Endothelial cell of umbilical vein (primary cell): ENCODE measurements around the gene M1AP. TPM values are rescaled to one million over a fixed set of nuclear protein-coding genes. Genes with fewer than 3 reads are reported as not detected.

ENCODE experiments used
- BruUV-seq: library from RNA; stranded (reverse); fragments of 400-500 nt; replicated peaks from 2 replicates; lab custom pipeline; 2021; lab: Mats Ljungman, UMichigan
- CTCF ChIA-PET: fragments of 300-600, 350-600 bp; sonication (Branson Sonifier 250); formaldehyde crosslinking; loops from one replicate; lab custom pipeline; 2021; ENCODE audit warnings: antibody characterized with exemption, inconsistent platforms; lab: Charles Lee
- POLR2A ChIA-PET: fragments of 300-600, 350-600 bp; sonication (Branson Sonifier 250); formaldehyde crosslinking; loops from one replicate; lab custom pipeline; 2021; ENCODE audit warnings: antibody characterized with exemption, inconsistent platforms; lab: Charles Lee
- DNase-seq: peaks from one replicate; pipeline ENCODE4 v3.0.0-alpha.2; 2011; ENCODE audit warnings: low read depth, low spot score
- FAIRE-seq: peaks from 2 replicates; lab custom pipeline; 2011; peaks lifted over from hg19 to GRCh38; lab: Jason Lieb, UNC
- H2AFZ ChIP-seq: 2 replicates; pipeline ENCODE4 v1.6.0; 2012; ENCODE audit warnings: low read depth, low read length, control low read depth, inconsistent platforms
- H3K27ac ChIP-seq: 2 replicates; pipeline ENCODE4 v1.5.1; 2011; ENCODE audit warnings: low read depth, mild to moderate bottlenecking, control low read depth, low read length, moderate library complexity; ENCODE audit not compliant: insufficient read depth
- H3K27me3 ChIP-seq, 2 experiments: 2 replicates each; pipeline versions ENCODE4 v1.6.0 to v1.6.1; 2011; ENCODE audit warnings: low read length in 2 of 2, mixed read lengths in 1 of 2; ENCODE audit not compliant: control insufficient read depth in 2 of 2, insufficient read depth in 2 of 2
- H3K36me3 ChIP-seq, 2 experiments: 2 replicates in 1 of 2; 3 replicates in 1 of 2; pipeline ENCODE4 v1.5.1; 2011; ENCODE audit warnings: low read length in 2 of 2, mild to moderate bottlenecking in 1 of 2, moderate library complexity in 1 of 2; ENCODE audit not compliant: control insufficient read depth in 2 of 2, insufficient read depth in 2 of 2; ENCODE audit errors: extremely low read depth in 1 of 2
- H3K4me1 ChIP-seq: 3 replicates; pipeline ENCODE4 v1.5.1; 2011; ENCODE audit warnings: mild to moderate bottlenecking, low read length; ENCODE audit not compliant: control insufficient read depth, insufficient read depth; ENCODE audit errors: extremely low read depth
- H3K4me2 ChIP-seq: 2 replicates; pipeline ENCODE4 v1.6.1; 2011; ENCODE audit warnings: low read length, control low read depth, mixed read lengths; ENCODE audit not compliant: insufficient read depth
- H3K4me3 ChIP-seq, 3 experiments: fragments of 200-600 bp in 1 of 3; sonication (generic), shearing (Covaris generic) in 1 of 3; replicated peaks in 1 of 3; 2 replicates each; pipeline ENCODE4 v1.5.1; 2011 to 2016; ENCODE audit warnings: control low read depth in 3 of 3, low read length in 3 of 3, mild to moderate bottlenecking in 2 of 3, inconsistent platforms in 1 of 3, low read depth in 1 of 3, moderate library complexity in 1 of 3; ENCODE audit not compliant: insufficient read depth in 1 of 3
- H3K79me2 ChIP-seq: 2 replicates; pipeline ENCODE4 v1.6.0; 2012; ENCODE audit warnings: low read length, inconsistent platforms; ENCODE audit not compliant: control insufficient read depth, insufficient read depth
- H3K9ac ChIP-seq: replicated peaks from 2 replicates; pipeline ENCODE3; 2011; ENCODE audit warnings: low read length, control low read depth; ENCODE audit not compliant: insufficient read depth; ENCODE audit errors: extremely low read depth
- H3K9me1 ChIP-seq: replicated peaks from 3 replicates; pipeline ENCODE4 v1.6.0; 2011; ENCODE audit warnings: mild to moderate bottlenecking, low read length; ENCODE audit not compliant: control insufficient read depth, insufficient read depth; ENCODE audit errors: extremely low read depth
- H3K9me3 ChIP-seq: replicated peaks from 2 replicates; pipeline ENCODE4 v1.5.1; 2012; ENCODE audit warnings: low read length, inconsistent platforms; ENCODE audit not compliant: control insufficient read depth, insufficient read depth
- H4K20me1 ChIP-seq: replicated peaks from 2 replicates; pipeline ENCODE3; 2011; ENCODE audit warnings: mild to moderate bottlenecking, low read length; ENCODE audit not compliant: control insufficient read depth, insufficient read depth; ENCODE audit errors: extremely low read depth
- GATA2 ChIP-seq: IDR thresholded peaks from 2 replicates; pipeline ENCODE4 v1.7.0; 2011; ENCODE audit warnings: low read depth, mild to moderate bottlenecking, moderate library complexity, mixed read lengths, low read length; ENCODE audit not compliant: insufficient read length, insufficient read depth
- JUN ChIP-seq: IDR thresholded peaks from 2 replicates; pipeline ENCODE4 v1.6.1; 2011; ENCODE audit warnings: borderline replicate concordance, low read depth; ENCODE audit not compliant: insufficient read length, insufficient read depth
- dilution Hi-C: fragments of 300-500 bp; cut with MboI; formaldehyde crosslinking; loops from one replicate; pipeline ENCODE4 v1.15.0; 2019; ENCODE audit warnings: low sequenced_read_pairs; ENCODE audit not compliant: extremely low pct_ligation_motif_present
- intact Hi-C: fragments of 100-400 bp; cut with micrococcal nuclease; formaldehyde crosslinking; loops from one replicate; pipeline ENCODE4 v1.10.0; 2022
- polyA plus RNA-seq, 4 experiments: library from polyadenylated mRNA; depleted of rRNA in 3 of 4; stranded (reverse) in 3 of 4; unstranded in 1 of 4; fragments of >200 nt; gene quantifications; 2 replicates each; pipeline versions ENCODE4 v1.2.1 to v1.2.3, GENCODE V29; 2011 to 2012; ENCODE audit warnings: missing spikeins in 1 of 4
- total RNA-seq: library from RNA; stranded (reverse); gene quantifications from 2 replicates; pipeline ENCODE4 v1.2.3, GENCODE V29; 2021

M1AP gene
- total and polyA plus RNA-seq, 2 donors (not counting 3 experiments of a cell fraction or from before 2014, with no cell fraction given): 0.04 TPM; not detected in 1

- Histone ChIP-seq H3K4me2 (no peak overlapping the region), H3K9me3 (no peaks in the 10 kb centered on the region), H3K9me1 (no peaks in the 10 kb centered on the region), H4K20me1 (no peaks in the 10 kb centered on the region), H3K4me3 (no peak overlapping the region), H3K36me3 (no peaks in the 10 kb centered on the region), H3K27ac (no peak overlapping the region), H3K27me3 (peaks cover 6 to 36% of the 10 kb centered on the region in 2 experiments), H3K4me1 (no peaks in the 10 kb centered on the region), H2AFZ (no peak overlapping the region), H3K79me2 (no peaks in the 10 kb centered on the region), H3K9ac (no peak overlapping the region)
- CTCF ChIA-PET: no interaction called here
- intact Hi-C loops (no loop called here), dilution Hi-C loops (no loop called here)
- DNase-seq (no peak), FAIRE-seq (no peak)
- POLR2A ChIA-PET: no interaction called here
- TF ChIP-seq GATA2 (no peak), JUN (no peak)
- no TSS peak for BruUV-seq
Observed at GRCh38 chr2:74606927-74607326, 41.2 kb downstream of the M1AP start.

DNA sequence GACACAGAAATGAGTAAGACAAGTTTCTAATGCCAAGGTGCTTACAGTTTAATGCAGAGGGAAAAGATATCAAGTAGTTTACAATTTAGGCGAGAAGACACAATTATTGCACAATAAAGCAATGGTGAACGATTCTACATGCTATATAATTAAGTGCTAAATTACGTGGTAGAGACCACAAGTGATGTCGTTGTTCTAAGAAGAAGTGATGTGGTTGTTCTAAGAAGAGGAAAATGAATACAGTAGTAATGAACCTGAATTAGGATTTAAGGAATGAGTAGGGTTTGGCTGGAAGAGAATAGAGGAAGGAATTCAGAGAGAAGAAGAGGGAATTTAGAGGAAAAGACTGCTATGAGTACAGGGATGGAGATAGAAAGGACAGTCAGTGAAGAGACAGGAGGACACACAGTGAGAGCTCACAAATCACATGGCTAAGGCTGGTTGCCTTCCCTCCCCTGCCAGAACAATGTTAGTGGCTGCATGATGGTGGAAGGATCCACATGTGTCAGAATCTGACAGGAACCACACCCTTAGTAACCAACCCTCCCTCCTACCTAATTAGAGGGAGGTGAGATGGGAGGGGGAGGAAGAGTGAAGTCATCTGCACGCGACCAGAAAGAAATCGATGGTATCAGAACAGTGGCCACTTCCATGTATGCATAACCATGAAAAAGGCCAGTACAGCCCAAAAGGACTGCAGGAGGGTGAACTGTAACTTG, 44.7 kb downstream of the M1AP start:
- no peak overlapping the region for H3K27ac ChIP-seq
- H2AFZ ChIP-seq: no peak overlapping the region
- no peaks in the 10 kb centered on the region for H3K9me1 ChIP-seq
- peaks cover 7 to 42% of the 10 kb centered on the region in 2 experiments for H3K27me3 ChIP-seq
- CTCF ChIA-PET: no interaction called here
- no peak overlapping the region for H3K9ac ChIP-seq
- POLR2A ChIA-PET: no interaction called here
- H3K4me1 ChIP-seq: no peaks in the 10 kb centered on the region
- no peak for TF ChIP-seq GATA2
- H3K9me3 ChIP-seq: no peaks in the 10 kb centered on the region
- H3K36me3 ChIP-seq: no peaks in the 10 kb centered on the region
- H3K79me2 ChIP-seq: no peaks in the 10 kb centered on the region
- H4K20me1 ChIP-seq: no peaks in the 10 kb centered on the region
- H3K4me2 ChIP-seq: no peak overlapping the region
- DNase-seq: no peak
- dilution Hi-C loops (no loop called here), intact Hi-C loops (no loop called here)
- FAIRE-seq: no peak
- no TSS peak for BruUV-seq
- H3K4me3 ChIP-seq: no peak overlapping the region
